CD1c-positive myeloid dendritic cell (primary cell): ENCODE results near the gene HSDL1.

ENCODE experiments used
- DNase-seq: peaks from one replicate; pipeline ENCODE4 v3.0.0-alpha.2; 2016; ENCODE audit errors: extremely low spot score

The HSDL1 gene

GRCh38 chr16:84082110-84082509 is 62.9 kb downstream of the HSDL1 start:
- no peak for DNase-seq

- no peak for DNase-seq
Measured at GRCh38 chr16:84081446-84081989, 63.5 kb downstream of the HSDL1 start.

GRCh38 chr16:84080813-84081212 is 64.2 kb downstream of the HSDL1 start:
- DNase-seq, result no peak

GRCh38 chr16:84080378-84080777 is 64.6 kb downstream of the HSDL1 start:
- DNase-seq, result no peak

GRCh38 chr16:84079664-84080063 is 65.3 kb downstream of the HSDL1 start:
- no peak for DNase-seq

GRCh38 chr16:84075376-84075775 is 69.6 kb downstream of the HSDL1 start:
- DNase-seq, result no peak

DNA sequence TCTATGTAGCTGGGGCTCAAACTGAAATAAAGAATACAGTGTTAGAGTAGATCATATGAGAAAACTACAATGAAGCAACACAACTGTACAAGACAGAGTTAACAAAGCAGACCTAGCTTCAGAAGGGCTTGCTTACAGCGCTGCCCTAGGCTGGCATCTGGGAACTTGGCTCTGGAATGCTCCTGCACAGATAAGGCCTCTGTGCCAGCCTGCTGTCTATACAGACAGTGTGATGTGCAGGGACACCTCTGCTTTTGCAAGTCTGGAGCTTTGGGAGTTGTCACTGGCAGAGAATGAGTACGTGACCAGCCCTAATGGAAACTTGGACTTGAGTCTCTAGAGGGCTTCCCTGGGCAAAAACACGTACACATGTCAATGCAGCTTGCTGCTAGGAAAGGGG is 70.3 kb downstream of the HSDL1 start:
- DNase-seq, result no peak
